ENCODE data around the gene IQCH.

DNA sequence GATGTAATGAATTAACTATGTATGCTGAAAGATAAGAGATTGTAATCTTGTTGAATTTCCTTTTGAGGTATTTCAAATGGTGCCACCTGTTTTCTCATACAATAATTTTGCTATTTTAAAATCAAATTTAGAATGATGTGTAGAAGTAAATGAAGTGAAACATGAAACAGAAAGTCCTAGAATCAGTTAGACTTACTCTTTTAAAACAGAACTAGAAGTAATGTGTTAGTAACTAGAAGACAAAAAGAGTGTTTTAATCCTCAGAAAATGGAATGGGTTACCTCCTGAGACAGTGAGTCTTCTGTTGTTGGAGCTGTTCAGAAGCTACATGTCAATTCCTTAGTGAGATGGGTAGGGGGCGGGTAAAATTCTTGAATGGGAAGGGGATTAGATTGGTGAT is 279.8 kb downstream of the IQCH start:
- TF ChIP-seq EZH2 (IDR thresholded peaks at IDR 0.05; ENCODE audit: borderline replicate concordance, low read length), result no peak
- TF ChIP-seq, protein P1, sequence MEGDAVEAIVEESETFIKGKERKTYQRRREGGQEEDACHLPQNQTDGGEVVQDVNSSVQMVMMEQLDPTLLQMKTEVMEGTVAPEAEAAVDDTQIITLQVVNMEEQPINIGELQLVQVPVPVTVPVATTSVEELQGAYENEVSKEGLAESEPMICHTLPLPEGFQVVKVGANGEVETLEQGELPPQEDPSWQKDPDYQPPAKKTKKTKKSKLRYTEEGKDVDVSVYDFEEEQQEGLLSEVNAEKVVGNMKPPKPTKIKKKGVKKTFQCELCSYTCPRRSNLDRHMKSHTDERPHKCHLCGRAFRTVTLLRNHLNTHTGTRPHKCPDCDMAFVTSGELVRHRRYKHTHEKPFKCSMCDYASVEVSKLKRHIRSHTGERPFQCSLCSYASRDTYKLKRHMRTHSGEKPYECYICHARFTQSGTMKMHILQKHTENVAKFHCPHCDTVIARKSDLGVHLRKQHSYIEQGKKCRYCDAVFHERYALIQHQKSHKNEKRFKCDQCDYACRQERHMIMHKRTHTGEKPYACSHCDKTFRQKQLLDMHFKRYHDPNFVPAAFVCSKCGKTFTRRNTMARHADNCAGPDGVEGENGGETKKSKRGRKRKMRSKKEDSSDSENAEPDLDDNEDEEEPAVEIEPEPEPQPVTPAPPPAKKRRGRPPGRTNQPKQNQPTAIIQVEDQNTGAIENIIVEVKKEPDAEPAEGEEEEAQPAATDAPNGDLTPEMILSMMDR (IDR thresholded peaks at IDR 0.05; ENCODE audit: low read length), result no peak
